Right ventricle myocardium superior (tissue), 1 donor: ENCODE measurements around the gene PARD3. TPM values are rescaled to one million over a fixed set of nuclear protein-coding genes. Genes with fewer than 3 reads are reported as not detected.
"Not testable (repeated sequence)": the region's sequence is repeated elsewhere in the genome, so short reads cannot be mapped to it uniquely, and the experiment has no call there.

Experiments
- ATAC-seq: fragments of 200-7000 bp; cut with Tn5 transposase; one replicate; pipeline ENCODE4 v1.9.1; 2020; ENCODE audit warnings: mild to moderate bottlenecking; ENCODE audit not compliant: poor library complexity
- DNase-seq: peaks from one replicate; pipeline ENCODE4 v3.0.0-alpha.2; 2020
- intact Hi-C: fragments of 100-400 bp; cut with DNase I; formaldehyde crosslinking; loops from one replicate; pipeline ENCODE4 v1.11.2; 2022
- total RNA-seq: library from RNA; stranded (reverse); fragmentation: NEBNext Ultra II Directional; extraction: Animal tissue kit (Norgen Biotek cat#: 25700); gene quantifications from one replicate; pipeline ENCODE4 v1.2.1, GENCODE V29; 2021
- donor health status: DM: no; HTN: yes; CAD: no; lungs with severe emphysema.

Gene PARD3
- total RNA-seq, 1 donor from 2014 or later: 33.5 TPM

GRCh38 chr10:34294137-34294536 lies 521.0 kb downstream of the PARD3 start:
- ATAC-seq (no peak), DNase-seq (no peak)
- intact Hi-C loops: no loop called here

- intact Hi-C loops: no loop called here
- ATAC-seq (no peak), DNase-seq (no peak)
These were observed 522.4 kb downstream of the PARD3 start for GRCh38 chr10:34292675-34293074.

- DNase-seq: no peak
- no peak for ATAC-seq
- intact Hi-C loops: no loop called here
These were observed 522.9 kb downstream of the PARD3 start for GRCh38 chr10:34292194-34292565.

GRCh38 chr10:34291466-34292193 lies 523.5 kb downstream of the PARD3 start:
- DNase-seq: no peak
- ATAC-seq: no peak
- intact Hi-C loops: no loop called here

GRCh38 chr10:34290412-34291081 lies 524.5 kb downstream of the PARD3 start:
- DNase-seq (no peak), ATAC-seq (peak; percentile 59)
- intact Hi-C loops: no loop called here

- ATAC-seq: no peak
- intact Hi-C loops: no loop called here
- DNase-seq: no peak
These were observed 526.5 kb downstream of the PARD3 start for GRCh38 chr10:34288634-34289033.

- no peak for DNase-seq
- intact Hi-C loops: no loop called here
- peak; percentile 38 for ATAC-seq
These were observed 528.9 kb downstream of the PARD3 start for GRCh38 chr10:34286136-34286739.

- ATAC-seq (no peak), DNase-seq (no peak)
- intact Hi-C loops: no loop called here
These were observed 533.2 kb downstream of the PARD3 start for GRCh38 chr10:34281661-34282582.

GRCh38 chr10:34280599-34281374 lies 534.3 kb downstream of the PARD3 start:
- DNase-seq (no peak), ATAC-seq (peak; percentile 29)
- intact Hi-C loops: no loop called here

GRCh38 chr10:34275626-34276130 lies 539.4 kb downstream of the PARD3 start:
- ATAC-seq: no peak
- no peak for DNase-seq
- intact Hi-C loops: no loop called here

GRCh38 chr10:34274906-34275305 lies 540.2 kb downstream of the PARD3 start:
- intact Hi-C loops: no loop called here

GRCh38 chr10:34273340-34273739 lies 541.8 kb downstream of the PARD3 start:
- intact Hi-C loops: no loop called here
- ATAC-seq: no peak
- DNase-seq: no peak

More at GRCh38 chr10:34274906-34275305, 540.2 kb downstream of the PARD3 start:
- DNase-seq (no peak), ATAC-seq (no peak)

GRCh38 chr10:34272316-34272715 lies 542.8 kb downstream of the PARD3 start:
- intact Hi-C loops: no loop called here
- no peak for DNase-seq
- ATAC-seq: no peak

- ATAC-seq, DNase-seq, intact Hi-C loops: not testable (repeated sequence)
These were observed 546.7 kb downstream of the PARD3 start for GRCh38 chr10:34268410-34268809.

- intact Hi-C loops: no loop called here
- ATAC-seq (no peak), DNase-seq (no peak)
These were observed 552.1 kb downstream of the PARD3 start for GRCh38 chr10:34262985-34263384.

GRCh38 chr10:34260904-34261303 lies 554.2 kb downstream of the PARD3 start:
- ATAC-seq: no peak
- intact Hi-C loops: no loop called here
- DNase-seq: no peak

GRCh38 chr10:34256216-34256615 lies 558.9 kb downstream of the PARD3 start:
- DNase-seq (no peak), ATAC-seq (no peak)
- intact Hi-C loops: no loop called here

GRCh38 chr10:34255035-34255434 lies 560.1 kb downstream of the PARD3 start:
- DNase-seq: no peak
- ATAC-seq: no peak
- intact Hi-C loops: no loop called here
